SJSA1 (cell line): Measurements from ENCODE around the gene ADAMTS1. TPM values are rescaled to one million over a fixed set of nuclear protein-coding genes. Genes with fewer than 3 reads are reported as not detected.

ENCODE experiments used
- DNase-seq, 2 experiments: peaks; one replicate each; pipeline ENCODE4 v3.0.0-alpha.2; 2015 to 2020; ENCODE audit warnings: low spot score in 2 of 2, low read depth in 1 of 2
- H3K27ac ChIP-seq: fragments of 250-450 bp; sonication (Bioruptor Pico); 2 replicates; pipeline ENCODE4 v1.5.1; 2020; ENCODE audit warnings: mild to moderate bottlenecking, moderate library complexity
- H3K27me3 ChIP-seq: fragments of 250-450 bp; sonication (Bioruptor Pico); replicated peaks from 2 replicates; pipeline ENCODE4 v1.5.1; 2020; ENCODE audit warnings: mild to moderate bottlenecking, moderate library complexity
- H3K36me3 ChIP-seq: fragments of 250-450 bp; sonication (Bioruptor Pico); 2 replicates; pipeline ENCODE4 v1.5.1; 2020; ENCODE audit warnings: mild to moderate bottlenecking
- H3K4me1 ChIP-seq: fragments of 250-450 bp; sonication (Bioruptor Pico); replicated peaks from 2 replicates; pipeline ENCODE4 v1.6.1; 2021; ENCODE audit warnings: mild to moderate bottlenecking
- H3K4me3 ChIP-seq: fragments of 250-450 bp; sonication (Bioruptor Pico); 2 replicates; pipeline ENCODE4 v1.5.1; 2020; ENCODE audit warnings: mild to moderate bottlenecking
- H3K9me3 ChIP-seq: fragments of 250-450 bp; sonication (Bioruptor Pico); replicated peaks from 2 replicates; pipeline ENCODE4 v1.5.1; 2020; ENCODE audit warnings: mild to moderate bottlenecking
- total RNA-seq: library from RNA; depleted of rRNA; stranded (reverse); fragments of >200 nt; shearing (Covaris generic); gene quantifications from 2 replicates; pipeline ENCODE4 v1.2.3, GENCODE V29; 2014; rRNA removed

ADAMTS1 gene
- total RNA-seq, 1 experiment from 2014 or later = 57.6 TPM

DNA sequence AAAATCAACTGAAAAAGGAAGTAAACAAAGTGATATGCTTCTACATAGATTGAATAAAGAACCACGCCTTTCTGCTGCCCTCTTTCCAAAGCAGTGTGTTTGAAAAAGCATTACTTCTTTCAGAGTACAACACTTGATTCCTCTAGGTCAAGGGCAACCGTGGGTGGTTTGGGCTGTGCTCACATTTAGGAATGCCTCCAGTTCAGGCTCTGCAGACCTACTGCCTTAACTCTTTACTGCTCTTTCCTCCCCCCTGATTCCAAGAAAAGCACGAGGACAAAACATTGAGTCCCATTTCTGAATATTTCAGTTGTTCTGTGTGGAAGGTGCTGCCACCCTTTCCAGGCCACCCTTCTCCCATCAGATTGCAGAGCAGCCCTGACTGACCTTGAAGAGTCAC, 45.2 kb downstream of the ADAMTS1 start:
- H3K27ac ChIP-seq = no peak overlapping the region
- H3K4me3 ChIP-seq = no peak overlapping the region
- H3K27me3 ChIP-seq = no peaks in the 10 kb centered on the region
- peaks cover 40% of the 10 kb centered on the region for H3K4me1 ChIP-seq
- no peaks in the 10 kb centered on the region for H3K36me3 ChIP-seq
- no peak for DNase-seq
- no peaks in the 10 kb centered on the region; the same call in none of the 2 replicates for H3K9me3 ChIP-seq

DNA sequence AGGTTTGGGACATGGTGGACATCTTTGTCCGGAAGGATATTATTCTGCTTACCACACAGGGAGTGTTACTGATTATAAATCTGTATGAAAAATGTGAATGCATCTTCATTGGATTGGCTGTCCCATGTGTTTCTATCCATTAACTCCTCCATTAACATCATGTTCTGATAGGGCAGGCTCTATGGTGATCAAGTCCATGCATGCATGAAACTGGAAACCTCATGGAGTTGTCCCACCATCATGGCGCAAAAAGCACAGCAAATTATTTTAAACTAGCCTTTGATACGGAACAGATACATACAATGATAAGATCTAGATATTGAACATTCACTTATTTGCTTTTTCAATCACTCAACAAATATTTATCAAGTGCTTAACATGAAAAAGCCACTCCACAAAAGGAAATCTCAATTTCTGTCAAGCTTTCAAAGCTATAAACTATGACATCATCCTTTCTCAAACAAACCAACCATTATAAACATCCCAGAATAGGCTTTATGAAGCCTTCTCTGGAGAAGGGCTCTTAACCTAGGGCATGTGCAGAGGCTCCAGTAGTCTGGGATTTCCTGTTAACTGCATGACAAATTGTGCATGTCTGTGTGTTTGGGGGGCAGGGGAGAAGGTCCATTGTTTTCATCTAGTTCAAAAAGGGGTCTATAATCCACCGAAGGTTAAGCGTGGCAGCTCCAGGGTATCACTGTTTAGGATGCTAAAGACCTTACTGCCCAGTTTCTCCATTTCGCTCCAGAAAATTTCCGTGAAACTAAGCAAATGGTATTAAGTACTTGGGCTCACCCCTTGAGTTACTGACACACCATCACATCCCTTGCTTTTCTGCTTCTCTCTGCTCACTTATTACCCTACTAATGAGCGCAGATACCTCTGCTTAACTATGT, 46.1 kb downstream of the ADAMTS1 start:
- no peak overlapping the region for H3K27ac ChIP-seq
- no peaks in the 10 kb centered on the region for H3K36me3 ChIP-seq
- peak in 1 of 2 experiments; percentile 21 for DNase-seq
- H3K4me3 ChIP-seq = no peak overlapping the region
- H3K9me3 ChIP-seq = no peaks in the 10 kb centered on the region; the same call in none of the 2 replicates
- peaks cover 42% of the 10 kb centered on the region for H3K4me1 ChIP-seq
- no peaks in the 10 kb centered on the region for H3K27me3 ChIP-seq

DNA sequence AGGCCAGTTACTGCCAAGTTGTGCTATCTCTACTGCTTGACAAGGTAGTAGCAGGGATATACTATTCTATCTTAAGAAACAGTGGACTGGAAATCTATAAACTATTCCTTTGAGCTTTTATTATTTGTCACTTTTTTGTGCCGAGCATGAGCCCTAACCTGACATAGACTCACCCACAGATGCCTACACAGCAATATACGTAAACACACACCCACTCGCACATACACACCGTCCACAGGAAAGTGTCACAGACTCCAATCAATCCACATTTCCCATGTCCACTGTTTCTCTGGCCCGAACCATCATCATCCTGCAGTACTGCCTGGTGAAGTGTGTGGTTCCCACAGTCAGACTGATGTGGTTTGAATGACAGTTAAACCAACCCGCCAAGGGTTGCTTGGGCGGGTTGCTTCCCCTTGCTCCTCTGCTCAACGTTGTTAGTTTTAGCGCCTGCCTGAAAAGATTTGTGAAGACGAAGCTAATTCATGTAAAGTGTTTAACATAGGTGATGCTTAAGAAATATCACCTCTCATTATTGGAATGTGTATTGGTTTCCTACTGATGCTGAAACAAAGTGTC, 47.2 kb downstream of the ADAMTS1 start:
- Histone ChIP-seq H3K4me1 (peaks cover 42% of the 10 kb centered on the region), H3K27ac (no peak overlapping the region), H3K9me3 (no peaks in the 10 kb centered on the region; the same call in none of the 2 replicates), H3K27me3 (no peaks in the 10 kb centered on the region), H3K36me3 (no peaks in the 10 kb centered on the region), H3K4me3 (no peak overlapping the region)
- no peak for DNase-seq

DNA sequence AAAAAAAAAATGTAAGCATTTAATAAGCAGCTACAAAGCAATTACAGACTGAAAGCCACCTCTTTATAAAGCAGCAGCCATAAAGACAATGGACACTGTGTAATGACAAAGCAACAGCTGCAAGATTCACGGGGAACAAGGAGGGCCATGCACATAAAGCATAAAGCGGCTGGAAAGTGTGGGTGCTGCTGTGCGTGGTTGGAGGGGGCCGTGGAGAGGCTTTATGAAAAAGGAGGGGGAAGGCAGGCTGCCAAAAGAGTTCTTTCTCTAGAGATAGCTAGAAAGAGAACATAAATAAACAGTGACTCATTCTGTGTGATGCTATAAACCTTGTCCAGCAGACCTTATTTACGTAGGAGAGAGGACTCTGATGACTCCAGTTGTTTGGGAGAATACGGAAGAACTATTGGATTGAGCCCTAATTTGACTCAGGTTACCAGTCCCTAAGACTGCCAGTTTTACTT, 49.3 kb downstream of the ADAMTS1 start:
- H3K36me3 ChIP-seq = no peaks in the 10 kb centered on the region
- H3K4me3 ChIP-seq = no peak overlapping the region
- no peaks in the 10 kb centered on the region for H3K27me3 ChIP-seq
- no peaks in the 10 kb centered on the region; the same call in none of the 2 replicates for H3K9me3 ChIP-seq
- H3K27ac ChIP-seq = peak overlapping the region; percentile 14; the same call in 1 of the 2 replicates
- H3K4me1 ChIP-seq = peaks cover 28% of the 10 kb centered on the region
- peak; percentile 81 to 89 for DNase-seq

DNA sequence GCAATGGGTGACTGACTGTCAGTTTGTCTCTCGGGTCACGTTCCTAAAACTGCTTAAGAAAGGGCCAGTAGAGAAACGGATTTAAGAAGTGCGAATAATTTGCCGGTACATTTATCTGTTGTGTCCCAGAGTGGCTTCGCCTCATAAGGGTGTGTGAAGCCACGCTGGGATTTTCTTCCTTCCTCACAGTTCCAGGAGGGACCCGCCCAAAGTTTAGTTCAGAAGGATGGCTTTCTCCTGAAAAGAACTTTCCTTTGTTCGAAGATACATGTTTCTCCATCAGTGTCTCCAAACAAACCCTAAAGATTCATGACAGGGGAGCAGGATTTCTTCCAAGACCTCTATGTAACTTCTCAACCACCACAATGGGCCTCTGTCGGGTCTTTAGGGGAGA, 49.8 kb downstream of the ADAMTS1 start:
- Histone ChIP-seq H3K27ac (no peak overlapping the region), H3K4me3 (no peak overlapping the region), H3K9me3 (no peaks in the 10 kb centered on the region; the same call in none of the 2 replicates), H3K27me3 (no peaks in the 10 kb centered on the region), H3K36me3 (no peaks in the 10 kb centered on the region), H3K4me1 (peaks cover 25% of the 10 kb centered on the region)
- no peak for DNase-seq

DNA sequence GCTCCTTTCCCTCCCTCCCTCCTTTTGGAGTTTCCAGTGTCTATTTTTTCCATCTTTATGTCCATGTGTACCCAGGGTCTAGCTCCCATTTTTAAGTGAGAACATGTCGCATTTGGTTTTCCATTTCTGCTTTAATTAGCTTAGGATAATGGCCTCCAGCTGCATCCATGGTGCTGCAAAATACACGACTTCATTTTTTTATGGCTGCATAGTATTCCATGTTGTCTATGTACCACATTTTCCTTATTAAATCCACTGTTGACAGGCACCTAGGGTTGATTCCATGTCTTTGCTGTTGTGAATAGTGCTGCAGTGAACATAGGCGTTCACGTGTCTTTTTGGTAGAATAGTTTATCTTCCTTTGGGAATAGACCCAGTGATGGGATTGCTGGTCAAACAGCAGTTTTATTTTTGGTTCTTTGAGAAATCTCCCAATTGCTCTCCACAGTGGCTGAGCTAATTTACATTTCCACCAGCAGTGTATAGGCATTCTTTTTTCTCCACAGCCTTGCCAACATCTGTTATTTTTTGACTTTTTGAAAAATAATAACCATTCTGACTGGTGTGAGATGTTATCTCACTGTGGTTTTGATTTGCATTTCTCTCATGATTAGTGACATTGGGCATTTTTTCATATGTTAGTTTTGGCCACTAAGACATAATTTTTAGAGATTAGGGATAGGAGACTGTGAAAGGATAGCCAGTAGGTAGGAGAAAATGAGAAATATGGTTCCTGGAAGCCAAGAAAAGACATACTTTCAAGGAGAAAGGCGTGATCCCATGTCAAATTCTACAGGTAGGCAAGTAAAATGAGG, 50.4 kb downstream of the ADAMTS1 start:
- Histone ChIP-seq H3K4me1 (peaks cover 19% of the 10 kb centered on the region), H3K36me3 (no peaks in the 10 kb centered on the region), H3K4me3 (no peak overlapping the region), H3K27me3 (no peaks in the 10 kb centered on the region), H3K27ac (no peak overlapping the region), H3K9me3 (no peaks in the 10 kb centered on the region; the same call in none of the 2 replicates)
- no peak for DNase-seq

DNA sequence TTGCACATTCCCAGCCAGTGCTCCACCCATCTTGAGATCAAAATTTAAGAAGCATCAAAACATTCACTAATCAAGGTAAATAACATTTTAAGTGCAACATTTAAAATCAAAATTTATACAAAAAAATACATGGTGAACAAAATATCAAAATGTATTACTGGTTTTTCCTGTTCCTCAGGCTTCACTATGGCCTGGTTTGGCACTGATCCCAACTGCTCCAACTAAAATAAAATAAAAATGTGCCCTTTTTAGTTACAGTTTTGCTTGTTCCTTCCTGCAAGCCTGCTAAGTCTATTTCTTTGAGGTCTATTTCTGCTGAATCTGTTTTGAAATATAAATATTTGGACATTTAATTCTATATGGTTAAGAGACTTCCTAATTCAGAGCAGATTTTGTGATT, 54.9 kb downstream of the ADAMTS1 start:
- Histone ChIP-seq H3K27ac (no peak overlapping the region), H3K4me3 (no peak overlapping the region), H3K36me3 (no peaks in the 10 kb centered on the region), H3K9me3 (no peaks in the 10 kb centered on the region; the same call in 1 of the 2 replicates), H3K27me3 (no peaks in the 10 kb centered on the region), H3K4me1 (peaks cover 5% of the 10 kb centered on the region)
- DNase-seq = no peak

DNA sequence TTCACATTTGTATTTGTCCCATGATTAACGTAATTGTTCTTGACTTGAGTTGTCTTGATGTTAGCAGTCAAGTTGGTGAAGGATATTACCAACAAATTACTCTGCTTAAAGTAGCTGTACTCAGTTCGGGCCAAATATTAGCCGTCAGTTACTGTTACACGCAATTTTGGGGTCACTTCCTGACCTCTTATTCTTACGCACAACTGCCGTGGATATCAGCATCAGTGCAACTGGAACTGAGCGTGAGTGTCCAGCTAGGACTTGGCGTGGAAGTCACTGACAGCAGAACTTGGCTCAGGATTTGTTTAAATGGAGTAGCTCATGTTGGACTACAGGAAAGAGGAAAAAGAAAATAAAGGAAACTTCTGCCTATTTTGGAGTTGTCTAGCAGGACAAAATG, 56.4 kb downstream of the ADAMTS1 start:
- no peaks in the 10 kb centered on the region for H3K36me3 ChIP-seq
- no peak overlapping the region for H3K27ac ChIP-seq
- no peaks in the 10 kb centered on the region for H3K27me3 ChIP-seq
- no peak overlapping the region for H3K4me3 ChIP-seq
- no peaks in the 10 kb centered on the region for H3K9me3 ChIP-seq
- no peaks in the 10 kb centered on the region for H3K4me1 ChIP-seq
- no peak for DNase-seq

Other genes with a start within 250 kb of the ADAMTS1 start
- 0.06 and 1.1 TPM in 2 replicates for gene ADAMTS5, start 121.7 kb upstream of the ADAMTS1 start, total RNA-seq